GM18519 (cell line): ENCODE data around the gene VTA1.
"Not testable (repeated sequence)": the region's sequence is repeated elsewhere in the genome, so short reads cannot be mapped to it uniquely, and the experiment has no call there.

Experiments
- ATAC-seq: cut with Tn5 transposase; IDR thresholded peaks from one replicate; pipeline ENCODE4 v1.9.1; 2021; ENCODE audit warnings: mild to moderate bottlenecking, moderate library complexity; ENCODE audit not compliant: unreplicated experiment, low FRiP score

Gene VTA1

GRCh38 chr6:142223938-142224337, 76.9 kb downstream of the VTA1 start:
- no peak for ATAC-seq

GRCh38 chr6:142225115-142225514, 78.1 kb downstream of the VTA1 start:
- ATAC-seq: no peak

GRCh38 chr6:142225552-142225951, 78.5 kb downstream of the VTA1 start:
- no peak for ATAC-seq

- no peak for ATAC-seq
Measured at GRCh38 chr6:142226731-142227130, 79.7 kb downstream of the VTA1 start.

- ATAC-seq: not testable (repeated sequence)
Measured at GRCh38 chr6:142229518-142230270, 82.6 kb downstream of the VTA1 start.

GRCh38 chr6:142232206-142233044, 85.4 kb downstream of the VTA1 start:
- peak; percentile 84 for ATAC-seq

- no peak for ATAC-seq
Measured at GRCh38 chr6:142233945-142234682, 87.1 kb downstream of the VTA1 start.

GRCh38 chr6:142235272-142235671, 88.2 kb downstream of the VTA1 start:
- ATAC-seq: no peak

GRCh38 chr6:142235791-142236190, 88.7 kb downstream of the VTA1 start:
- no peak for ATAC-seq

GRCh38 chr6:142236691-142237090, 89.6 kb downstream of the VTA1 start:
- ATAC-seq: no peak

- ATAC-seq: no peak
Measured at GRCh38 chr6:142238881-142239280, 91.8 kb downstream of the VTA1 start.

- ATAC-seq: no peak
Measured at GRCh38 chr6:142240179-142240578, 93.1 kb downstream of the VTA1 start.

- no peak for ATAC-seq
Measured at GRCh38 chr6:142241061-142241460, 94.0 kb downstream of the VTA1 start.

GRCh38 chr6:142242269-142242668, 95.2 kb downstream of the VTA1 start:
- no peak for ATAC-seq

GRCh38 chr6:142246960-142247359, 99.9 kb downstream of the VTA1 start:
- peak; percentile 73 for ATAC-seq

GRCh38 chr6:142249266-142249665, 102.2 kb downstream of the VTA1 start:
- ATAC-seq: no peak

GRCh38 chr6:142251930-142252445, 104.9 kb downstream of the VTA1 start:
- ATAC-seq: no peak

- no peak for ATAC-seq
Measured at GRCh38 chr6:142254513-142254912, 107.5 kb downstream of the VTA1 start.

GRCh38 chr6:142255785-142256184, 108.7 kb downstream of the VTA1 start:
- no peak for ATAC-seq

GRCh38 chr6:142258305-142258704, 111.2 kb downstream of the VTA1 start:
- ATAC-seq: no peak

GRCh38 chr6:142258757-142259156, 111.7 kb downstream of the VTA1 start:
- no peak for ATAC-seq
